ENCODE results near the gene ARL4D.

DNA sequence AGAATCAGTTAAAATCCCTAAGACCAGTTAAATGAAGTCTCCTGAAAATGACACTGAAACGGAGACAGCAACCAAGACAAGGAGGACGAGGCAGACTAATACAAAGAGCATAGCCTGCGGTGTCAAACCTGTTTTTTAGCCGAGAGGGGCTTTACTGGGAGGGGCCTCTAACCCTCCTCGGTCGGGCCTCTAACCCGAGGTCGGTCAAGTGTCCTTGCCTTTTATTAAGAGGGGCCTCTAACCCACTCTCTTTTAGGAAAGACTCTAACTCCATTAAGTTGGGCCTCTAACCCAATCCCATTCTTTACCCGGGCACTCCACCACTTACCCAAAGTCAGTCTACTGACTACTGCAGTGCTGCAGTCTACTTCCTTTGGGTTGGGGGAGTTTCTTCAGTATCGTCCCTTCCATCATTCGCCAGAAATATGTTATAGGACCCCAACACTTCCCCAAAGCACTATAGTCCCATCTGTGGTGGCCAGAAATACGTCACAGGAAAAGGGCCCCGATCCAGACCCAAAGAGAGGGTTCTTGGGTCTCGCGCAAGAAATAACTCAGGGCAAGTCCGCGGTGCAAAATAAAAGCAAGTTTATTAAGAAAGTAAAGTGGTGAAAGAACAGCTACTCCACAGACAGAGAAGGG is 39.2 kb upstream of the ARL4D start:
- TF ChIP-seq, protein P1, sequence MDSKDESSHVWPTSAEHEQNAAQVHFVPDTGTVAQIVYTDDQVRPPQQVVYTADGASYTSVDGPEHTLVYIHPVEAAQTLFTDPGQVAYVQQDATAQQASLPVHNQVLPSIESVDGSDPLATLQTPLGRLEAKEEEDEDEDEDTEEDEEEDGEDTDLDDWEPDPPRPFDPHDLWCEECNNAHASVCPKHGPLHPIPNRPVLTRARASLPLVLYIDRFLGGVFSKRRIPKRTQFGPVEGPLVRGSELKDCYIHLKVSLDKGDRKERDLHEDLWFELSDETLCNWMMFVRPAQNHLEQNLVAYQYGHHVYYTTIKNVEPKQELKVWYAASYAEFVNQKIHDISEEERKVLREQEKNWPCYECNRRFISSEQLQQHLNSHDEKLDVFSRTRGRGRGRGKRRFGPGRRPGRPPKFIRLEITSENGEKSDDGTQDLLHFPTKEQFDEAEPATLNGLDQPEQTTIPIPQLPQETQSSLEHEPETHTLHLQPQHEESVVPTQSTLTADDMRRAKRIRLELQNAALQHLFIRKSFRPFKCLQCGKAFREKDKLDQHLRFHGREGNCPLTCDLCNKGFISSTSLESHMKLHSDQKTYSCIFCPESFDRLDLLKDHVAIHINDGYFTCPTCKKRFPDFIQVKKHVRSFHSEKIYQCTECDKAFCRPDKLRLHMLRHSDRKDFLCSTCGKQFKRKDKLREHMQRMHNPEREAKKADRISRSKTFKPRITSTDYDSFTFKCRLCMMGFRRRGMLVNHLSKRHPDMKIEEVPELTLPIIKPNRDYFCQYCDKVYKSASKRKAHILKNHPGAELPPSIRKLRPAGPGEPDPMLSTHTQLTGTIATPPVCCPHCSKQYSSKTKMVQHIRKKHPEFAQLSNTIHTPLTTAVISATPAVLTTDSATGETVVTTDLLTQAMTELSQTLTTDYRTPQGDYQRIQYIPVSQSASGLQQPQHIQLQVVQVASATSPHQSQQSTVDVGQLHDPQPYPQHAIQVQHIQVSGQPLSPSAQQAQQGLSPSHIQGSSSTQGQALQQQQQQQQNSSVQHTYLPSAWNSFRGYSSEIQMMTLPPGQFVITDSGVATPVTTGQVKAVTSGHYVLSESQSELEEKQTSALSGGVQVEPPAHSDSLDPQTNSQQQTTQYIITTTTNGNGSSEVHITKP (tag by site-specific recombination; IDR thresholded peaks at IDR 0.05): no peak
- TF ChIP-seq, protein P2, sequence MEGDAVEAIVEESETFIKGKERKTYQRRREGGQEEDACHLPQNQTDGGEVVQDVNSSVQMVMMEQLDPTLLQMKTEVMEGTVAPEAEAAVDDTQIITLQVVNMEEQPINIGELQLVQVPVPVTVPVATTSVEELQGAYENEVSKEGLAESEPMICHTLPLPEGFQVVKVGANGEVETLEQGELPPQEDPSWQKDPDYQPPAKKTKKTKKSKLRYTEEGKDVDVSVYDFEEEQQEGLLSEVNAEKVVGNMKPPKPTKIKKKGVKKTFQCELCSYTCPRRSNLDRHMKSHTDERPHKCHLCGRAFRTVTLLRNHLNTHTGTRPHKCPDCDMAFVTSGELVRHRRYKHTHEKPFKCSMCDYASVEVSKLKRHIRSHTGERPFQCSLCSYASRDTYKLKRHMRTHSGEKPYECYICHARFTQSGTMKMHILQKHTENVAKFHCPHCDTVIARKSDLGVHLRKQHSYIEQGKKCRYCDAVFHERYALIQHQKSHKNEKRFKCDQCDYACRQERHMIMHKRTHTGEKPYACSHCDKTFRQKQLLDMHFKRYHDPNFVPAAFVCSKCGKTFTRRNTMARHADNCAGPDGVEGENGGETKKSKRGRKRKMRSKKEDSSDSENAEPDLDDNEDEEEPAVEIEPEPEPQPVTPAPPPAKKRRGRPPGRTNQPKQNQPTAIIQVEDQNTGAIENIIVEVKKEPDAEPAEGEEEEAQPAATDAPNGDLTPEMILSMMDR (tag by site-specific recombination; IDR thresholded peaks at IDR 0.05): no peak
- TF ChIP-seq SP2 (tag by site-specific recombination; IDR thresholded peaks at IDR 0.05) (no peak), ZNF792 (tag by site-specific recombination; IDR thresholded peaks at IDR 0.05) (no peak)

Data from HEK293 (cell line).